DOHH2 (cell line): ENCODE data around the gene CCKAR.

Experiments used
- H3F3A ChIP-seq: fragments of 200-600 bp; sonication (generic), shearing (Covaris generic); 2 replicates; pipeline ENCODE4 v1.6.0; 2016; ENCODE audit warnings: antibody characterized with exemption, mild to moderate bottlenecking; ENCODE audit not compliant: control insufficient read depth, insufficient read depth
- H3K27ac ChIP-seq: fragments of 200-600 bp; sonication (generic); 2 replicates; pipeline ENCODE4 v1.5.1; 2014; ENCODE audit warnings: low read depth, mild to moderate bottlenecking, low read length, moderate library complexity
- H3K27me3 ChIP-seq: fragments of 200-600 bp; sonication (generic); 2 replicates; pipeline ENCODE4 v1.6.1; 2014; ENCODE audit warnings: mild to moderate bottlenecking, low read length, mixed read lengths; ENCODE audit not compliant: control insufficient read depth
- H3K36me3 ChIP-seq: fragments of 200-600 bp; sonication (generic); 2 replicates; pipeline ENCODE4 v1.6.1; 2014; ENCODE audit warnings: mild to moderate bottlenecking, low read length, moderate library complexity, mixed read lengths; ENCODE audit not compliant: control insufficient read depth
- H3K4me1 ChIP-seq: fragments of 200-600 bp; sonication (generic); 2 replicates; pipeline ENCODE4 v1.6.1; 2014; ENCODE audit warnings: mild to moderate bottlenecking, low read length, mixed read lengths; ENCODE audit not compliant: control insufficient read depth
- H3K4me2 ChIP-seq: fragments of 200-600 bp; sonication (generic); 2 replicates; pipeline ENCODE4 v1.6.0; 2014; ENCODE audit warnings: mild to moderate bottlenecking, low read length, moderate library complexity
- H3K4me3 ChIP-seq: fragments of 200-600 bp; sonication (generic); 2 replicates; pipeline ENCODE4 v1.5.1; 2014; ENCODE audit warnings: mild to moderate bottlenecking, low read length, mixed read lengths
- H3K79me2 ChIP-seq: fragments of 200-600 bp; sonication (generic); 2 replicates; pipeline ENCODE4 v1.6.1; 2014; ENCODE audit warnings: mild to moderate bottlenecking, low read length, mixed read lengths; ENCODE audit not compliant: control insufficient read depth
- H3K9me2 ChIP-seq: fragments of 200-600 bp; sonication (generic); replicated peaks from 2 replicates; pipeline ENCODE4 v1.6.1; 2014; ENCODE audit warnings: mild to moderate bottlenecking, low read length, mixed read lengths; ENCODE audit not compliant: control insufficient read depth
- H3K9me3 ChIP-seq: fragments of 200-600 bp; sonication (generic); 2 replicates; pipeline ENCODE4 v1.6.1; 2014; ENCODE audit warnings: antibody characterized with exemption, low read length, mixed read lengths; ENCODE audit not compliant: control insufficient read depth, insufficient read depth
- H4K20me1 ChIP-seq: fragments of 200-600 bp; sonication (generic); 2 replicates; pipeline ENCODE4 v1.6.0; 2014; ENCODE audit warnings: low read depth, mild to moderate bottlenecking, antibody characterized with exemption, low read length, moderate library complexity; ENCODE audit not compliant: control insufficient read depth, insufficient read depth
- CTCF ChIP-seq: fragments of 200-600 bp; sonication (generic); IDR thresholded peaks from one replicate; pipeline ENCODE4 v1.5.1; 2014; ENCODE audit warnings: antibody characterized with exemption, mild to moderate bottlenecking, low read depth, low read length; ENCODE audit not compliant: poor library complexity, severe bottlenecking
- EZH2phosphoT487 ChIP-seq: fragments of 200-600 bp; sonication (generic); IDR thresholded peaks from 2 replicates; pipeline ENCODE4 v1.6.1; 2017; ENCODE audit warnings: borderline replicate concordance, mild to moderate bottlenecking, antibody characterized with exemption, low read length, moderate library complexity, mixed read lengths

Gene CCKAR

GRCh38 chr4:26434030-26434639, 56.1 kb downstream of the CCKAR start:
- peaks cover 44% of the 10 kb centered on the region for H3K36me3 ChIP-seq

GRCh38 chr4:26433556-26433955, 56.7 kb downstream of the CCKAR start:
- H3K9me3 ChIP-seq: no peaks in the 10 kb centered on the region
- no peaks in the 10 kb centered on the region for H3K27me3 ChIP-seq
- peaks cover 50% of the 10 kb centered on the region for H3K36me3 ChIP-seq
- no peaks in the 10 kb centered on the region for H3F3A ChIP-seq
- H3K9me2 ChIP-seq: no peaks in the 10 kb centered on the region
- H3K4me2 ChIP-seq: no peak overlapping the region
- H3K27ac ChIP-seq: no peak overlapping the region
- H3K79me2 ChIP-seq: no peaks in the 10 kb centered on the region
- no peak overlapping the region for H3K4me3 ChIP-seq
- TF ChIP-seq CTCF: no peak
- no peak for TF ChIP-seq EZH2phosphoT487
- peaks cover 4% of the 10 kb centered on the region; the same call in 1 of the 2 replicates for H3K4me1 ChIP-seq
- H4K20me1 ChIP-seq: no peaks in the 10 kb centered on the region; the same call in 1 of the 2 replicates

More at GRCh38 chr4:26434030-26434639, 56.1 kb downstream of the CCKAR start:
- Histone ChIP-seq H3K4me3 (no peak overlapping the region), H3K9me2 (no peaks in the 10 kb centered on the region), H4K20me1 (no peaks in the 10 kb centered on the region; the same call in 1 of the 2 replicates), H3K27ac (no peak overlapping the region), H3K4me1 (no peaks in the 10 kb centered on the region), H3K79me2 (no peaks in the 10 kb centered on the region), H3K4me2 (no peak overlapping the region), H3K9me3 (no peaks in the 10 kb centered on the region), H3K27me3 (no peaks in the 10 kb centered on the region), H3F3A (no peaks in the 10 kb centered on the region)
- TF ChIP-seq EZH2phosphoT487: no peak
- TF ChIP-seq CTCF: no peak

GRCh38 chr4:26432419-26432818, 57.9 kb downstream of the CCKAR start:
- Histone ChIP-seq H3K9me3 (no peaks in the 10 kb centered on the region), H3F3A (no peaks in the 10 kb centered on the region), H3K36me3 (peaks cover 52% of the 10 kb centered on the region), H3K4me3 (no peak overlapping the region), H3K9me2 (no peaks in the 10 kb centered on the region), H3K79me2 (no peaks in the 10 kb centered on the region), H3K4me1 (peaks cover 4% of the 10 kb centered on the region; the same call in 1 of the 2 replicates), H3K27ac (no peak overlapping the region), H3K27me3 (no peaks in the 10 kb centered on the region), H3K4me2 (no peak overlapping the region), H4K20me1 (no peaks in the 10 kb centered on the region; the same call in 1 of the 2 replicates)
- no peak for TF ChIP-seq EZH2phosphoT487
- no peak for TF ChIP-seq CTCF
